Measurements from ENCODE around the gene OR8S1.
A peak's percentile ranks its signal among the peaks of the same experiment; 100 is the strongest.
"Not testable (repeated sequence)": the region's sequence is repeated elsewhere in the genome, so short reads cannot be mapped to it uniquely, and the experiment has no call there.

Gene OR8S1

GRCh38 chr12:48527891-48528670 is 2.6 kb downstream of the OR8S1 start:
- no peak for TF ChIP-seq JUND (IDR thresholded peaks at IDR 0.05; ENCODE audit: low read depth)
- in situ Hi-C loops (cut with HindIII; ENCODE audit: low pct_unique_long_range_greater_than_20kb, low sequenced_read_pairs), result no loop called here
- no peak for DNase-seq (ENCODE audit: low read depth in 1 of 2, low spot score in 1 of 2)

GRCh38 chr12:48532601-48533000 is 7.2 kb downstream of the OR8S1 start:
- in situ Hi-C loops (cut with HindIII; ENCODE audit: low pct_unique_long_range_greater_than_20kb, low sequenced_read_pairs), result no loop called here
- TF ChIP-seq JUND (IDR thresholded peaks at IDR 0.05; ENCODE audit: low read depth), result no peak
- no peak for DNase-seq (ENCODE audit: low read depth in 1 of 2, low spot score in 1 of 2)

GRCh38 chr12:48536602-48537001 is 11.2 kb downstream of the OR8S1 start:
- in situ Hi-C loops (cut with HindIII; ENCODE audit: low pct_unique_long_range_greater_than_20kb, low sequenced_read_pairs), result no loop called here
- no peak for DNase-seq (ENCODE audit: low read depth in 1 of 2, low spot score in 1 of 2)
- no peak for TF ChIP-seq JUND (IDR thresholded peaks at IDR 0.05; ENCODE audit: low read depth)

- DNase-seq (ENCODE audit: low read depth in 1 of 2, low spot score in 1 of 2), result peak in 1 of 2 experiments; percentile 78
- in situ Hi-C loops (cut with HindIII; ENCODE audit: low pct_unique_long_range_greater_than_20kb, low sequenced_read_pairs), result no loop called here
- TF ChIP-seq JUND (IDR thresholded peaks at IDR 0.05; ENCODE audit: low read depth), result no peak
Observed at GRCh38 chr12:48542300-48542928, 17.0 kb downstream of the OR8S1 start.

- no peak for TF ChIP-seq JUND (IDR thresholded peaks at IDR 0.05; ENCODE audit: low read depth)
- in situ Hi-C loops (cut with HindIII; ENCODE audit: low pct_unique_long_range_greater_than_20kb, low sequenced_read_pairs), result no loop called here
- no peak for DNase-seq (ENCODE audit: low read depth in 1 of 2, low spot score in 1 of 2)
Observed at GRCh38 chr12:48545833-48546469, 20.5 kb downstream of the OR8S1 start.

GRCh38 chr12:48547012-48547411 is 21.6 kb downstream of the OR8S1 start:
- DNase-seq (ENCODE audit: low read depth in 1 of 2, low spot score in 1 of 2); in situ Hi-C loops (cut with HindIII; ENCODE audit: low pct_unique_long_range_greater_than_20kb, low sequenced_read_pairs): not testable (repeated sequence)

GRCh38 chr12:48551636-48552035 is 26.2 kb downstream of the OR8S1 start:
- in situ Hi-C loops (cut with HindIII; ENCODE audit: low pct_unique_long_range_greater_than_20kb, low sequenced_read_pairs); DNase-seq (ENCODE audit: low read depth in 1 of 2, low spot score in 1 of 2): not testable (repeated sequence)

- peak in 1 of 2 experiments; percentile 38 for DNase-seq (ENCODE audit: low read depth in 1 of 2, low spot score in 1 of 2)
- in situ Hi-C loops (cut with HindIII; ENCODE audit: low pct_unique_long_range_greater_than_20kb, low sequenced_read_pairs), result not testable (repeated sequence)
Observed at GRCh38 chr12:48553666-48554343, 28.4 kb downstream of the OR8S1 start.

- in situ Hi-C loops (cut with HindIII; ENCODE audit: low pct_unique_long_range_greater_than_20kb, low sequenced_read_pairs), result no loop called here
- no peak for DNase-seq (ENCODE audit: low read depth in 1 of 2, low spot score in 1 of 2)
- no peak for TF ChIP-seq JUND (IDR thresholded peaks at IDR 0.05; ENCODE audit: low read depth)
Observed at GRCh38 chr12:48556631-48557030, 31.2 kb downstream of the OR8S1 start.

GRCh38 chr12:48557919-48558318 is 32.5 kb downstream of the OR8S1 start:
- in situ Hi-C loops (cut with HindIII; ENCODE audit: low pct_unique_long_range_greater_than_20kb, low sequenced_read_pairs), result no loop called here
- DNase-seq (ENCODE audit: low read depth in 1 of 2, low spot score in 1 of 2), result no peak
- TF ChIP-seq JUND (IDR thresholded peaks at IDR 0.05; ENCODE audit: low read depth), result no peak

- DNase-seq (ENCODE audit: low read depth in 1 of 2, low spot score in 1 of 2), result no peak
- in situ Hi-C loops (cut with HindIII; ENCODE audit: low pct_unique_long_range_greater_than_20kb, low sequenced_read_pairs), result no loop called here
- TF ChIP-seq JUND (IDR thresholded peaks at IDR 0.05; ENCODE audit: low read depth), result no peak
Observed at GRCh38 chr12:48567731-48568130, 42.3 kb downstream of the OR8S1 start.

GRCh38 chr12:48569946-48570345 is 44.5 kb downstream of the OR8S1 start, which contains the start of gene LALBA:
LALBA (minus strand) TSS chr12:48570046; CDS start chr12:48570020, 26 bp downstream.
- in situ Hi-C loops (cut with HindIII; ENCODE audit: low pct_unique_long_range_greater_than_20kb, low sequenced_read_pairs), result no loop called here
- TF ChIP-seq JUND (IDR thresholded peaks at IDR 0.05; ENCODE audit: low read depth), result no peak
- DNase-seq (ENCODE audit: low read depth in 1 of 2, low spot score in 1 of 2), result no peak

- in situ Hi-C loops (cut with HindIII; ENCODE audit: low pct_unique_long_range_greater_than_20kb, low sequenced_read_pairs), result no loop called here
- DNase-seq (ENCODE audit: low read depth in 1 of 2, low spot score in 1 of 2), result no peak
- no peak for TF ChIP-seq JUND (IDR thresholded peaks at IDR 0.05; ENCODE audit: low read depth)
Observed at GRCh38 chr12:48572326-48572725, 46.9 kb downstream of the OR8S1 start.

All from T47D (cell line).